OCI-LY1 (cell line): ENCODE measurements around the gene NUDT2.

Experiments used
- EZH2 ChIP-seq: fragments of 200-600 bp; sonication (generic), shearing (Covaris generic); IDR thresholded peaks from 2 replicates; pipeline ENCODE4 v1.8.0; 2017; ENCODE audit warnings: borderline replicate concordance, mixed run types, mild to moderate bottlenecking, antibody characterized with exemption, low read length, moderate library complexity, mixed read lengths
- TF ChIP-seq, protein P1 (sequence below): fragments of 200-600 bp; sonication (generic), shearing (Covaris generic); IDR thresholded peaks from 2 replicates; pipeline ENCODE4 v1.5.1; 2017; ENCODE audit warnings: mild to moderate bottlenecking, antibody characterized with exemption, low read length, moderate library complexity, mixed read lengths

DNA sequence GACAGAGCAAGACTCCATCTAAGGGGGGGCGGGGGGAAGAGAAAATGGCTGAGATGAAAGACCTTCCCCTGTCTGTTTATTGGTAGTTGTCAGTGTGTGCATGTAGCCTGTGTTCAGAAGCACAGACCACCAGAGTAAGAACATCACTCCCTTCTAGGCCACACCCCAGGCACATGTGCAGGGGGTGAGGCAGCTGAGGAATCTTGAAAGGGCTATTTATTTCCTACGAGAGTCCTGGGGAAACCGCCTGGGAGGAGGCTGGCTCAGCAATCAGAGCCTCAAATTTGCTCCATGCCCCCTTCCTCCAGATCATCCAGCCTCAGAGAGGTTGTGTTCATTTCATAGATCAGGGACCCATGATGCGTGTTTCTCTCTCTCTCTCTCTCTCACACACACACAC, 40.3 kb downstream of the NUDT2 start:
- TF ChIP-seq, protein P1, sequence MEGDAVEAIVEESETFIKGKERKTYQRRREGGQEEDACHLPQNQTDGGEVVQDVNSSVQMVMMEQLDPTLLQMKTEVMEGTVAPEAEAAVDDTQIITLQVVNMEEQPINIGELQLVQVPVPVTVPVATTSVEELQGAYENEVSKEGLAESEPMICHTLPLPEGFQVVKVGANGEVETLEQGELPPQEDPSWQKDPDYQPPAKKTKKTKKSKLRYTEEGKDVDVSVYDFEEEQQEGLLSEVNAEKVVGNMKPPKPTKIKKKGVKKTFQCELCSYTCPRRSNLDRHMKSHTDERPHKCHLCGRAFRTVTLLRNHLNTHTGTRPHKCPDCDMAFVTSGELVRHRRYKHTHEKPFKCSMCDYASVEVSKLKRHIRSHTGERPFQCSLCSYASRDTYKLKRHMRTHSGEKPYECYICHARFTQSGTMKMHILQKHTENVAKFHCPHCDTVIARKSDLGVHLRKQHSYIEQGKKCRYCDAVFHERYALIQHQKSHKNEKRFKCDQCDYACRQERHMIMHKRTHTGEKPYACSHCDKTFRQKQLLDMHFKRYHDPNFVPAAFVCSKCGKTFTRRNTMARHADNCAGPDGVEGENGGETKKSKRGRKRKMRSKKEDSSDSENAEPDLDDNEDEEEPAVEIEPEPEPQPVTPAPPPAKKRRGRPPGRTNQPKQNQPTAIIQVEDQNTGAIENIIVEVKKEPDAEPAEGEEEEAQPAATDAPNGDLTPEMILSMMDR, result no peak
- no peak for TF ChIP-seq EZH2
